ENCODE measurements around the gene LRRK1.

The LRRK1 gene

DNA sequence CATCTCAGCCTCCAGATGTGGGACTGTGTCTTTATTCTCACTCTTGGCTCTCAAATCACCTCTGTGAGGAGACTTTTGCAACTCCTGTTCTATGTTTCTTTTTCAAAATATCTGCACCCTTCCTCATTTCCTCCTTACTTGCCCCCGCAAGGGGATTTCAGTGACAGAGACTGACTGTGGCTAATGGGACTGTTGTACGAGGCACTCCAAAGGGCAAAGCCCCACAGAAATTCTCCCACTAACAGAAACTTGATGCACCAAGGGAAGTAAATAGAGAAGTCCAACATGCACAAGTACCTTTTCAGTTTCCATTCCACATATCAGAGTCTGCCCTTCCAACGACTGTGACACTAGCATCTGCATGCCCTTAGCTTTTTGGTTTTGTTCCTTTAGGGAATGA lies 69.7 kb downstream of the LRRK1 start:
- TF ChIP-seq, protein P1, sequence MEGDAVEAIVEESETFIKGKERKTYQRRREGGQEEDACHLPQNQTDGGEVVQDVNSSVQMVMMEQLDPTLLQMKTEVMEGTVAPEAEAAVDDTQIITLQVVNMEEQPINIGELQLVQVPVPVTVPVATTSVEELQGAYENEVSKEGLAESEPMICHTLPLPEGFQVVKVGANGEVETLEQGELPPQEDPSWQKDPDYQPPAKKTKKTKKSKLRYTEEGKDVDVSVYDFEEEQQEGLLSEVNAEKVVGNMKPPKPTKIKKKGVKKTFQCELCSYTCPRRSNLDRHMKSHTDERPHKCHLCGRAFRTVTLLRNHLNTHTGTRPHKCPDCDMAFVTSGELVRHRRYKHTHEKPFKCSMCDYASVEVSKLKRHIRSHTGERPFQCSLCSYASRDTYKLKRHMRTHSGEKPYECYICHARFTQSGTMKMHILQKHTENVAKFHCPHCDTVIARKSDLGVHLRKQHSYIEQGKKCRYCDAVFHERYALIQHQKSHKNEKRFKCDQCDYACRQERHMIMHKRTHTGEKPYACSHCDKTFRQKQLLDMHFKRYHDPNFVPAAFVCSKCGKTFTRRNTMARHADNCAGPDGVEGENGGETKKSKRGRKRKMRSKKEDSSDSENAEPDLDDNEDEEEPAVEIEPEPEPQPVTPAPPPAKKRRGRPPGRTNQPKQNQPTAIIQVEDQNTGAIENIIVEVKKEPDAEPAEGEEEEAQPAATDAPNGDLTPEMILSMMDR (IDR thresholded peaks at IDR 0.05; ENCODE audit: extremely low read depth, missing control alignments): no peak
- DNase-seq (ENCODE audit: low spot score): no peak

DNA sequence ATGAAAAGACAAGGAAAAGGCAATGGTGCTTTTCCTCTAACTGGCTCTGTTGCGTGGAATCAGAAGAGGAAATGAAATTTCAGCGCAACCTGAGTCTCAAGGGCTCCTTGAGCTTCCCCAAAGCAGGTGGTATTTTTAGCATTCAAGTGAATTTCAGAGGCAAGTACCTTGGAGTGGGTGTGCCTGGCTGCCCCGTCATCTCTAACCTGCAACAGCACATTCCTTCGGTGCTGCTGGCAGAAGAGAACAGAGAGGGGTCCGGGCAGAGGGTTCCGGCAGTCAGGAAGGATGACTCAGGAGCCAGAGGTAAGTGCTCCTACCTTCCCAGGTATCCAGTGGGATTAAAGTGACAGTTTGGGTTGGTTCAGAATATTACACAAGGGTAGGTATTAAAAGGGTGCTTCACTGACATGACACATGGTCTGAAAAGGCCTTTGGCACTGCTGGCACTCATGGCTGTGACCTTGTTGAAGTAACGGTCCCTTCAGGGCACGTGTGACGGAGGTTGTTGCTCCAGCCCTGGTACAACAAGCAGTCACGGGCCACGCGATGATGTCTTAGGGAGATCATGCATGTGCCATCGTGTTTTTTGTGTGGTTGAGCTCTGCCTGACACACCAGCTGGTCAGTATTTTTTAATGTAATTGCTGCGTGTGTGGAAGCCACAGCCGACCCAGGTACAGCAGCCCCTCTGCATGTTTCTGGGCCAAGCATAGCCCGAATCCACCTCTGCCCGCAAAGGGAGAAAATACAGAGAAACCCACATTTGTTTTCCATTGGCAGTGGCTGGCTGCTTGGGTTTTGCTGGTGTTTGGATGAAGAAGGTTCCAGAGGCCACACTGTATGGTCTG lies 75.7 kb downstream of the LRRK1 start:
- TF ChIP-seq, protein P1 (IDR thresholded peaks at IDR 0.05; ENCODE audit: extremely low read depth, missing control alignments): no peak

DNA sequence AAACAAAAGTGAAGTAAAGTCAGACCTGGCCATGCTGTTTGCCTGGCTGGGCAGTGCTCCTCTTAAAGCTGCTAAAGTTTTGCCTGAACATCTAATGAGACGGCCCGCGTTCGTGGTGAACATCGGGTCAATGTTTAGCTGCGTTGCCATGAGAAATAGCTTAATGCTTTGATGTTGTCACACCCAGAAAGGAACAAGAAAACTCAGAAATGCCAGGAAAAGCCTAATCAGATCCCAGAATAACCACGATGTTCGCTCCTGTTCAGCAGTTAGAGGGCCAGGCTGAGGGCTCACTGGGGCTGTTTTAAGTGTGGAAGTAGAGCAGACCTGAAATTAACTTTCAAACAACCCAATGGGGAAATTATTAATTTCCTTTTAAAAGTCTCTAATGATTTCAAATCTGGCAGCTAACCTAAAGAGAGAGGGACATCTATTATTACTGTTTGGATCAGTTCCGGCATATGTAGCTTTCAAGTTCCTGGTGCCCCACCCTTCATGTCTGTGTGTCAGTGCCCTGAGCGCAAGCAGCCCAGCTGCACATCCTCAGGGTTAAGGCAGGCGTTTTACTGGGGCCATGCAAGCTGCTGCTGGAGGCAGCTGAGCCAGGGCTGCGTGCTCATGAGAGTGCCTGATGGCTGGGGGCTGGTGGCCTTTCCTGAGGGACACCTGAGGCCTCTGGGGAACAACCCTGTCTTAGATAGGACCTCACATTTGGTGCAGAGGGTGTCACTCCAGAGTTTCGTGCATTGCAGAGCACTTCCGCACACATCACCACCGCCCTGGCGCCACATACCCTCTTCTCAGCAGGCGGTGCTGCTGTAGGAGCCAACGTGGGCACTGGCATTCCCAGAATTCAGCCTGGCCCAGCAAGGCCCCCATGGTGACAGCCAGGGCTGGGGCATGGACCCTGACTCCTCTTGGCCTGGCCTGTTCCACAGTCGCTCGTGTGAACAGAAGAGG lies 76.6 kb downstream of the LRRK1 start:
- no peak for DNase-seq (ENCODE audit: low spot score)
- TF ChIP-seq, protein P1 (IDR thresholded peaks at IDR 0.05; ENCODE audit: extremely low read depth, missing control alignments): no peak

More for the DNA sequence above, 75.7 kb downstream of the LRRK1 start:
- no peak for DNase-seq (ENCODE audit: low spot score)

DNA sequence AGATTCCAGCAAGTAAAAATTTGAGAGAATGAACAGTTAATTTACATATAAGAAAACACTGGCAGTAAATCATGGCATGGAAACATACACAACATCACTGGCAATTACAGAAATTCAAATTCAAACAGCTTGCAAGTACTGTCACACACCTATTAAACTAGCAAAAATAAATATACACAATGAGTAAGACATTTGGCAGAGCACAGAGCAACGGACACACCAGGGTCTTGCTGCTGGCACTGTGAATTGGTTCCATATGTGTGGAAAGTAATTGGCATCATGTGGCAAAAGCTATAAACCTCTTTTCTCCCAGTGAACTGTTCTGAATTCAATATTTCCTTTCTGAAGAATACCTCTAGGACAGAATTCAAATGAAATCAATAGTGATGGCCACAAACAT lies 78.3 kb downstream of the LRRK1 start:
- TF ChIP-seq, protein P1 (IDR thresholded peaks at IDR 0.05; ENCODE audit: extremely low read depth, missing control alignments): no peak
- DNase-seq (ENCODE audit: low spot score): no peak

DNA sequence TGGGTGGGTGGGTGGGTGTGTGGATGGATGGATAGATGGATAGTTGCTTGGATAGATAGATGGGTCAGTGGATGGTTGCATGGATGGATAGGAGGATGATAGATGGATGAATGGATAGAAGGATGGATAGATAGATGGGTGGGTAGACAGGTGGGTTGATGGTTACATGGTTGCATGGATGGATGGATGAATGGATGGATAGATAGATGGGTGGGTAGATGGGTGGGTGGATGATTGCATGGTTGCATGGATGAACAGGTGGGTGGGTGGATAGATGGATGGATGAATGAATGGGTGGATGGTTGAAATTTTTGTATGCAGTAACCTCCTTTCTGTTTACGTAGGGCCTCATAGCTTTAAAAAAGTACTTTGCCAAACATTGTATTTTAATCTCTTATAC lies 79.5 kb downstream of the LRRK1 start:
- no peak for DNase-seq (ENCODE audit: low spot score)
- TF ChIP-seq, protein P1 (IDR thresholded peaks at IDR 0.05; ENCODE audit: extremely low read depth, missing control alignments): no peak

DNA sequence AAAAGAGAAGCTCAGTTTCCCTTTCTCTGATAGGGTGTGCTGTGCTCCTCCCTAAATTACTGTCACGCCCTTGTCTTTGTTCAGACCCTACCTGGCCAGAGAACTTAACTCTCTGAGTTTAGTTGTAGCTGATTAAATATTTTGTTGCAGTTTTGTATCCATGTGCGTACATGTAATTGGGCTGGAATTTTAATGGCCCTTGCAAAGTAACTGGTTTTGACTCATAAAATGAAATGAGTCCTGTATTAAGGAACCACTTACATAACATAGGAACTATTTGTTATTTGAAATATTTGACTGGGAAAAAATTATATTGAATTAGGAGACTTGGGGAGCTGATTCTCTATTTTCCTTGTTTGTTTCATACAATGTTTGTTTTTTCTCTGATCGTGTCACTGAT lies 80.2 kb downstream of the LRRK1 start:
- no peak for DNase-seq (ENCODE audit: low spot score)
- TF ChIP-seq, protein P1 (IDR thresholded peaks at IDR 0.05; ENCODE audit: extremely low read depth, missing control alignments): no peak

DNA sequence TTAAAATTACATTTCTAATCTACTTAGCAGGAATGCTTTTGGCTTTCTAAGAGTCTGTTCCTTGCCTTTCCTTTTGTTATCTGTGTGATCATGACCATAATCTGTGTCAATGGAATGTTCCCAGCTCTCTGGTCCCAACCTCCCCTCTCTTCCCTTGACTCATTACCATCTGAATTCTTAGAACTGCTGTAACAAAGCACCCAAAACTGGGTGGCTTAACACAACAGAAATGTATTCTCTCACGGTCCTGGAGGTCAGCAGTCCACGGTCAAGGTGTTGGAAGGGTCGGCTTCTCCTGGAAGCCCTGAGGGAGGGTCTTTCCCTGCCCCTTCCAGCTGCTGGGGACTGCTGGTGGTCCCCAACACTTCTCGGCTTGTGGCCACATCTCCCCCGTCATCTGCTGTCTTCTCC lies 81.1 kb downstream of the LRRK1 start:
- no peak for DNase-seq (ENCODE audit: low spot score)
- TF ChIP-seq, protein P1 (IDR thresholded peaks at IDR 0.05; ENCODE audit: extremely low read depth, missing control alignments): no peak
